NB4 (cell line): Measurements from ENCODE around the gene RNF157.
A peak's percentile ranks its signal among the peaks of the same experiment; 100 is the strongest.

ENCODE experiments used
- POLR2A ChIP-seq: IDR thresholded peaks from 2 replicates; pipeline ENCODE4 v1.6.1; 2011; ENCODE audit warnings: mild to moderate bottlenecking; ENCODE audit not compliant: insufficient read length; ENCODE audit errors: extremely low read depth
- TF ChIP-seq, protein P1 (sequence below): IDR thresholded peaks from one replicate; pipeline ENCODE4 v1.5.1; 2012; ENCODE audit warnings: low read depth, low read length

DNA sequence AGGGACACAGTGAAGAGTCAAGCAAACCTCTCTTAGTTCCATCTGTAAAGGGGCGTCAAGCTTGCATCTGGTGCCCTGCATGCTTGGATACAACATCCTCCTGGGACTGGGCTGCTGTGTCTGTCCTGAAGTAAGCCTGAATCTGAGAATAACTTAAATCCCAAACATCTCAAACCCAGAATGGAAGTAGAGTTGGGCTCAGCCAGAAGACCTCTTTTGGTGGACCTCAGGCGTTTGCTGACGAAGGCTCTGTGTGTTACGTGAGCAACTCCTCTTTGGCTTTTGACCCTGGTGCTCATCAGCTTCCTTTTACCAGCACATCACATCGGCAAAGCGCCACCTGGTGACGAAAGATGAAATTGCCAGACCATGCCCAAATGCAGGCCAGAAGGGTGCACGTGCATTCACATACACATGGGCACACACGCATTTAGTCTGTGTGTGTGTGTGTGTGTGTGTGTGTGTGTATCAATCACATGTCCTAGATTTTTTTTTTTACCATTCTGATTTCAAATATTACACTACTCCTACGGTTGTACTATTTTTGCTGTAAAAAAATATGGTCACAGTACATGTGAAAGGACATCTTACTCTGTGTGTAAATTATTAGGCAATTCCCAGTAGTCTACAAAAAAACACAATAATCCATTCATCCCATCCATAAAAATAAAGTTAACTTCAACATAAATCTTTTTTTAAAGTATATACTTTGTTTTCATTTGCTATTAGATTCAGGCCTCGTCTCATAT lies 58.1 kb downstream of the RNF157 start:
- TF ChIP-seq, protein P1, sequence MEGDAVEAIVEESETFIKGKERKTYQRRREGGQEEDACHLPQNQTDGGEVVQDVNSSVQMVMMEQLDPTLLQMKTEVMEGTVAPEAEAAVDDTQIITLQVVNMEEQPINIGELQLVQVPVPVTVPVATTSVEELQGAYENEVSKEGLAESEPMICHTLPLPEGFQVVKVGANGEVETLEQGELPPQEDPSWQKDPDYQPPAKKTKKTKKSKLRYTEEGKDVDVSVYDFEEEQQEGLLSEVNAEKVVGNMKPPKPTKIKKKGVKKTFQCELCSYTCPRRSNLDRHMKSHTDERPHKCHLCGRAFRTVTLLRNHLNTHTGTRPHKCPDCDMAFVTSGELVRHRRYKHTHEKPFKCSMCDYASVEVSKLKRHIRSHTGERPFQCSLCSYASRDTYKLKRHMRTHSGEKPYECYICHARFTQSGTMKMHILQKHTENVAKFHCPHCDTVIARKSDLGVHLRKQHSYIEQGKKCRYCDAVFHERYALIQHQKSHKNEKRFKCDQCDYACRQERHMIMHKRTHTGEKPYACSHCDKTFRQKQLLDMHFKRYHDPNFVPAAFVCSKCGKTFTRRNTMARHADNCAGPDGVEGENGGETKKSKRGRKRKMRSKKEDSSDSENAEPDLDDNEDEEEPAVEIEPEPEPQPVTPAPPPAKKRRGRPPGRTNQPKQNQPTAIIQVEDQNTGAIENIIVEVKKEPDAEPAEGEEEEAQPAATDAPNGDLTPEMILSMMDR = peak; percentile 94
- no peak for TF ChIP-seq POLR2A
